Effector memory CD8-positive, alpha-beta T cell (primary cell): ENCODE results near the gene APOA5.

Experiments used
- ATAC-seq: fragments of 150-1000 bp; cut with Tn5 transposase; replicated peaks from 2 replicates; pipeline ENCODE4 v1.10.0; 2021; ENCODE audit warnings: mild to moderate bottlenecking, moderate library complexity
- DNase-seq, 3 experiments: peaks; one replicate each; pipeline ENCODE4 v3.0.0; 2021
- H3K27ac Mint-ChIP-seq, 2 donors: one replicate each; pipeline ENCODE4 v1.8.0; 2022; ENCODE audit warnings: mild to moderate bottlenecking in 2 of 2, mixed read lengths in 2 of 2, moderate library complexity in 2 of 2
- H3K27me3 Mint-ChIP-seq, 2 donors: one replicate each; pipeline ENCODE4 v1.8.0; 2022; ENCODE audit warnings: mixed read lengths in 2 of 2
- H3K36me3 Mint-ChIP-seq: one replicate; pipeline ENCODE4 v1.8.0; 2022; ENCODE audit warnings: mild to moderate bottlenecking, moderate library complexity, mixed read lengths; ENCODE audit not compliant: insufficient read depth
- H3K4me1 Mint-ChIP-seq, 2 donors: one replicate each; pipeline ENCODE4 v1.8.0; 2022; ENCODE audit warnings: low read depth in 2 of 2, mixed read lengths in 2 of 2
- H3K4me3 Mint-ChIP-seq, 2 donors: one replicate each; pipeline ENCODE4 v1.8.0; 2022; ENCODE audit warnings: mild to moderate bottlenecking in 2 of 2, mixed read lengths in 2 of 2, moderate library complexity in 2 of 2
- H3K9me3 Mint-ChIP-seq, 2 donors: one replicate each; pipeline ENCODE4 v1.8.0; 2022; ENCODE audit warnings: mixed read lengths in 2 of 2

The APOA5 gene

DNA sequence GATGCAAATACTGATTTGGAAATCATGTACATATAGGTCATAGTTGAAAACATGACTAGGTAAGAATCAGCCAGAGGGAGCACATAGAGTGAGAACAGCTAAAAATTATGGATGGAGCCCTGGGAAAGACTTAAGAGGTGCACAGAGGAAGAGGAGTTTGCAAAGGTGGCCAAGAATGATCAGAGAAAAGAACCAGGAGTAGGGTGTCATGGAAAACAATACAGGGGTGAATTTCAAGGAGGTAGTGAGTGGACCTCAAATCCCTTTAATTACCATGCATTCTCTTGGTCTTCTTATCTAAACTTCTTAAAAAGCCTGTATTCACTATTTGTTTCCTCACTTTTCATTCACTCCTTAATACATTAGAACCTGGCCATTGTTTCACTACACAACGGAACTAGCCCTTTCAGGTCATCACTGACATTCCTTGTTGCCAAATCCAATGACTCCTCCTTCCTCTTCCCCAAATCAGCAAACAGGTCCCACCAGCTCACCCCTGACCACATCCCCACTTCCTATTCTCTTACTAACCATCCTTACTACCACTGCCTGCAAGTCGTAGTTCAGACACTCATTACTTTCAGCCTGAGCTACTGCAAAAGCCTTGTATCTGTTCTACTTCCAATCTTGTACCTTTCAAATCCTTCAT is 41.5 kb downstream of the APOA5 start:
- peaks cover 26% of the 10 kb centered on the region for H3K36me3 Mint-ChIP-seq
- no peaks in the 10 kb centered on the region for H3K9me3 Mint-ChIP-seq
- H3K27ac Mint-ChIP-seq = no peak overlapping the region
- no peaks in the 10 kb centered on the region for H3K4me1 Mint-ChIP-seq
- H3K4me3 Mint-ChIP-seq = no peak overlapping the region
- DNase-seq = no peak
- no peak for ATAC-seq
- H3K27me3 Mint-ChIP-seq = no peaks in the 10 kb centered on the region

DNA sequence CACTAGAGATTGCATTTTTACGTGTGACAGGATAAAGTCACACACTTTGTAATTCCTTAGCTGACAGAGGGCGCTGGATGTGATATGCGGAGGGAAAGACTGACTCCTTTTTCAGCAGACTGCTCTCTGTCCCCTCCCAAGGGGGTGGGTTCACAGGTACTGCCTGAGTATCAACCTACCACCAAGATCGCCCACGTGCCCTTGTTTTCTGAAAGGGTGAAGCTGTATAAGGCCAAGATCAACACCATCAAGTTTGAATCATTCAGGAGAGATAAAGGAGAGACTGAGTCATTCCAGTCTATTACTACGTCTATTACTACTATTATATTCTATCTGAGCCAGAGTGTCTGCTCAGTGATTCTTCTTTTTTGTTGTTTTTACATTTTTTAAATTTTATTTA is 49.6 kb downstream of the APOA5 start:
- no peaks in the 10 kb centered on the region for H3K4me1 Mint-ChIP-seq
- H3K36me3 Mint-ChIP-seq = peaks cover 5% of the 10 kb centered on the region
- no peak overlapping the region for H3K27ac Mint-ChIP-seq
- no peak overlapping the region for H3K4me3 Mint-ChIP-seq
- H3K9me3 Mint-ChIP-seq = no peaks in the 10 kb centered on the region
- no peak for ATAC-seq
- H3K27me3 Mint-ChIP-seq = no peaks in the 10 kb centered on the region
- DNase-seq = no peak

DNA sequence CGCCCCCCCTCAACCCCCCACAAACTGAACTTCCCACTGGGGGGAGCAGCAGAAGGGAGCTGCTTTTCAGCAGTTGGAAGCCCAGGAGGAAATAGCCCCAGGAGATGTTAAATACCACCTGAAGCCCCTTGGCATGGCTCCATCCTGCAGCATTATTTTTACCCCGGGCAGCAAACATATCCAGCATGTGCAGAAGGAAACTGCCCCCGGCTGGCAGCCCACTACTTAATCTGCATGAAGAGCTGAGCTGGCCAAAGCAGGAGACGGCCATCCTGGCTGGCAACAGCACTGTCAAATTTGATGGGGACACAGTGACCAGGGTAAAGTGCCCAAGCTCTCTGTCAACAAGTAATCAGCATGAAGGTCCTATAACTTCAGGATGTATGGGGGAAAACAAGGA is 50.9 kb downstream of the APOA5 start:
- Mint-ChIP-seq H3K9me3 (no peaks in the 10 kb centered on the region), H3K27ac (peak overlapping the region in 1 of 2 donors; percentile 53), H3K27me3 (no peaks in the 10 kb centered on the region), H3K36me3 (no peaks in the 10 kb centered on the region), H3K4me1 (no peaks in the 10 kb centered on the region), H3K4me3 (no peak overlapping the region)
- ATAC-seq (no peak), DNase-seq (no peak)
